ENCODE results near the gene RRP8. TPM values are rescaled to one million over a fixed set of nuclear protein-coding genes. Genes with fewer than 3 reads are reported as not detected.

Gene RRP8
- total RNA-seq, 6 donors from 2014 or later: 13.4 to 25.2 (median 22.1) TPM

DNA sequence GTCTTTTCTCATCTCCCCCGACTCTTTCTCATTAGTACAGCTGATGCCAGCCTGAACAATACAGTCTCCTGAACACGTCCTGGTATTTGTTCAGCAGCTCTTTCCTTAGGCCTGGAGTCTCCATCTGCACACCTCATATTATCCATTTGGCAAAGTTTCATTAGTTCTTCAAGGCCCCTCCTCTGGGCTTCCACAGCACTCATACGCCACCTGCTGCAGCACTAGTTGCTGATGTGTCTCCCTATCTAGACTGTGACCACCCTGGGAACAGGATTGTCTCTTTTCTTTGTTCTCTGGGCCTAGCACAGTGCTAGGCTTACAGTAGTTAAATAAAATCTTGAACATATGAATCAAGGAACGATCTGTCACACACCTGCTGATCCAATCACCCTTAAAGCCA, 35.0 kb upstream of the RRP8 start:
- peaks cover 33 to 56% (median 44%) of the 10 kb centered on the region in 4 donors for H3K4me1 ChIP-seq
- 63 to 70% methylated on average over 4 of the region's 4 CpGs for WGBS, 2 donors
- H3K27me3 ChIP-seq: no peaks in the 10 kb centered on the region
- H3K9me3 ChIP-seq: no peaks in the 10 kb centered on the region
- H3K36me3 ChIP-seq: peaks cover 0 to 16% (median 0%) of the 10 kb centered on the region in 4 donors
- ATAC-seq (ENCODE audit: low FRiP score in 2 of 2) (no peak), DNase-seq (no peak)
- no peak overlapping the region for H3K4me3 ChIP-seq
- TF ChIP-seq POLR2AphosphoS5 (IDR thresholded peaks at IDR 0.05): no peak
- TF ChIP-seq EP300 (IDR thresholded peaks at IDR 0.05): no peak
- TF ChIP-seq POLR2A (IDR thresholded peaks at IDR 0.05): no peak
- TF ChIP-seq, protein P1, sequence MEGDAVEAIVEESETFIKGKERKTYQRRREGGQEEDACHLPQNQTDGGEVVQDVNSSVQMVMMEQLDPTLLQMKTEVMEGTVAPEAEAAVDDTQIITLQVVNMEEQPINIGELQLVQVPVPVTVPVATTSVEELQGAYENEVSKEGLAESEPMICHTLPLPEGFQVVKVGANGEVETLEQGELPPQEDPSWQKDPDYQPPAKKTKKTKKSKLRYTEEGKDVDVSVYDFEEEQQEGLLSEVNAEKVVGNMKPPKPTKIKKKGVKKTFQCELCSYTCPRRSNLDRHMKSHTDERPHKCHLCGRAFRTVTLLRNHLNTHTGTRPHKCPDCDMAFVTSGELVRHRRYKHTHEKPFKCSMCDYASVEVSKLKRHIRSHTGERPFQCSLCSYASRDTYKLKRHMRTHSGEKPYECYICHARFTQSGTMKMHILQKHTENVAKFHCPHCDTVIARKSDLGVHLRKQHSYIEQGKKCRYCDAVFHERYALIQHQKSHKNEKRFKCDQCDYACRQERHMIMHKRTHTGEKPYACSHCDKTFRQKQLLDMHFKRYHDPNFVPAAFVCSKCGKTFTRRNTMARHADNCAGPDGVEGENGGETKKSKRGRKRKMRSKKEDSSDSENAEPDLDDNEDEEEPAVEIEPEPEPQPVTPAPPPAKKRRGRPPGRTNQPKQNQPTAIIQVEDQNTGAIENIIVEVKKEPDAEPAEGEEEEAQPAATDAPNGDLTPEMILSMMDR (IDR thresholded peaks at IDR 0.05): no peak
- peak overlapping the region in 3 of 4 donors; percentile 12 to 43 (median 27) for H3K27ac ChIP-seq

- Histone ChIP-seq H3K4me3 (no peak overlapping the region), H3K36me3 (peaks cover 0 to 21% (median 2%) of the 10 kb centered on the region in 4 donors), H3K9me3 (no peaks in the 10 kb centered on the region), H3K27ac (peak overlapping the region in 3 of 4 donors; percentile 12 to 43 (median 27)), H3K4me1 (peaks cover 33 to 51% (median 44%) of the 10 kb centered on the region in 4 donors), H3K27me3 (no peaks in the 10 kb centered on the region)
- TF ChIP-seq, protein P1 (IDR thresholded peaks at IDR 0.05): no peak
- TF ChIP-seq POLR2AphosphoS5 (IDR thresholded peaks at IDR 0.05): peak in 1 of 2 donors; percentile 24
- peak in 1 of 2 donors; percentile 77 for DNase-seq
- WGBS, 2 donors: 24 to 35% methylated on average over 3 of the region's 3 CpGs
- ATAC-seq (ENCODE audit: low FRiP score in 2 of 2): peak in 1 of 2 donors; percentile 77
These were observed 34.5 kb upstream of the RRP8 start for GRCh38 chr11:6637871-6638270.

DNA sequence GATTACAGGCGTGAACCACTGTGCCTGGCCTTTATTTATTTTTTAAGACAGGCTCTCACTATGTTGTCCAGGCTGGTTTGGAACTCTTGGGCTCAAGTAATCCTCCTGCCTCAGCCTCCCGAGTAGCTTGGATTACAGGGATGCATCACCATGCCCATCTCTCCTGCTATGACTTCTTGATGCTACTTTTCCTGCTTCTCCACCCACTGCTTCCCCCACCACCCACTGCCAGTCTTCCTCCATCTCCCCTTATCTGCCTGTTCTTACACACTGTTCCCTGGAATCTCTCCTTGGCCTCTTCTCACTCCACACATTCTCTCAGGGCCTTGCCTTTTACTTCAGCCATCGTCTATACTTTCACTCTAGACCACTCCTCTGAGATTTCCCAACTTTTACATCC, 33.1 kb upstream of the RRP8 start:
- Histone ChIP-seq H3K4me1 (peaks cover 33 to 48% (median 44%) of the 10 kb centered on the region in 4 donors), H3K27me3 (no peaks in the 10 kb centered on the region), H3K27ac (peak overlapping the region; percentile 43 to 75 (median 71)), H3K4me3 (no peak overlapping the region), H3K36me3 (peaks cover 0 to 34% (median 7%) of the 10 kb centered on the region in 4 donors), H3K9me3 (no peaks in the 10 kb centered on the region)
- WGBS, 2 donors: 83 to 87% methylated on average over 3 of the region's 3 CpGs
- no peak for ATAC-seq (ENCODE audit: low FRiP score in 2 of 2)
- no peak for DNase-seq
- TF ChIP-seq POLR2A (IDR thresholded peaks at IDR 0.05) (no peak), EP300 (IDR thresholded peaks at IDR 0.05) (no peak), POLR2AphosphoS5 (IDR thresholded peaks at IDR 0.05) (no peak)
- TF ChIP-seq, protein P1 (IDR thresholded peaks at IDR 0.05): no peak

DNA sequence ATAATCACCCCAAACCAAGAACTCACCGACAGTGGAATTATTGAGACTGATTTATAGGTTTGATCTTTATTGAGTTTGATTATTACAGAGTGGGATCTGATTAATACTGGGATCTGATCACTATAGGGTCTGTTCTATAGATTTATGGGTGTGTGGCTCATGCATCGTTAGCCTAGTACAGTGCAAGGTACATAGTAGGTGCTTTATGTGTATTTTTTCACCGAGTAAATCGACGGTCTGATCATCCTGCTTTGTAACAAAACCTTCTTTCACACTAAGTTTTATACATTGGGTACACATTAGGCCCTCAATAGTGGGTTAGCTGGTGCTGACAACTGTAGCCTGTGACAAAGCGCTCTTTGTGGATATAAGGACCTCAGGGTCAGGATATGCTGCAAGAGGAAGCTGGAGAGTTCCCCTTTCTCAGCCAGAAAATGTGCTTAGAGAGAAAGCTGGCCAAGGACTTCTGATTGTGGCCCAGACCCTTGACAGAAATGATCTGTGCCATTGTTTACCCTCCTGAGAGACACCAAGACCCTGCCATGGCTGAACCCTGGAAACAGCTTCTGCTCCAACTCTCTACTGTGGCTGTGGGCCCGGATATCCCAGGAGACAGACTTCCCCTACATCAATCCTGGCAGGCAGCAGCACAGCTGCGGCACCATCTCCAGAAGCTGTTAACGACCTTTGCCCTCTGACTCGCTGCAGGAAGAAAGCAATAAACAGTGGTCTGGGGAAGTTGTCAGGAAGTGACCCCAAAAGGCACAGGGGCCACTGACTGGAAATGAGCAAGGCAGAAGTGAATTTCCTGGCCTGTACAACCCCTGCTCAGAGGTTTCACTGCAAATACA, 31.9 kb upstream of the RRP8 start:
- DNase-seq (no peak), ATAC-seq (ENCODE audit: low FRiP score in 2 of 2) (peak in 1 of 2 donors; percentile 62)
- Histone ChIP-seq H3K36me3 (peaks cover 0 to 40% (median 11%) of the 10 kb centered on the region in 4 donors), H3K9me3 (no peaks in the 10 kb centered on the region), H3K27me3 (no peaks in the 10 kb centered on the region), H3K4me1 (peaks cover 33 to 51% (median 44%) of the 10 kb centered on the region in 4 donors), H3K4me3 (no peak overlapping the region), H3K27ac (peak overlapping the region; percentile 43 to 75 (median 71))
- TF ChIP-seq, protein P1 (IDR thresholded peaks at IDR 0.05): no peak
- TF ChIP-seq EP300 (IDR thresholded peaks at IDR 0.05) (peak in 3 of 4 donors; percentile 70 to 86 (median 83)), POLR2A (IDR thresholded peaks at IDR 0.05) (no peak), POLR2AphosphoS5 (IDR thresholded peaks at IDR 0.05) (peak; percentile 62 to 91)
- WGBS, 2 donors: 45 to 50% methylated on average over 6 to 10 of the region's 10 CpGs

Data from upper lobe of left lung (tissue), 6 donors.